ENCODE data around the gene HEPACAM.

DNA sequence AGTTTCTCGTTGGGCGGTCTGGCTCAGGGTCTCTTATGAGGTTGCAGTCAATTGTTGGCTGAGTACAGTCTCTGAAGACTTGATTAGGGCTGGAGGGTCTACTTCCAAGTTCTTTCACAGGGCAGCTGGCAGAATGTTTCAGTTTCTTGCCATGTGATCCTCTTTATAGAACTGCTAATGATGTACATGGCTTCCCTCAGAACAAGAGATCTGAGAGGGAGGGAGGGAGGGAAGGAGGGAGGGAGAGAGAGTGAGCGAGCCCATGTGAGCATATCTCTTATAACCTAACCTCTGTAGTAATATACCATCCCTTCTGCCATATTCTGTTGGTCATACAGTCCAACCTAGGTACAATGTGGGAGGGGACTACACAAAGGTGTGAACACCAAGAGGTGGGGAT, 15.5 kb upstream of the HEPACAM start:
- TF ChIP-seq POLR2AphosphoS5 (IDR thresholded peaks at IDR 0.05) (no peak), POLR2A (IDR thresholded peaks at IDR 0.05) (no peak)
